COLO668 (cell line): ENCODE data around the gene RNF157.
"Not testable (repeated sequence)": the region's sequence is repeated elsewhere in the genome, so short reads cannot be mapped to it uniquely, and the experiment has no call there.

ENCODE experiments used
- DNase-seq: peaks from one replicate; lab custom pipeline; 2025; ENCODE audit not compliant: unreplicated experiment; lab: John Stamatoyannopoulos, UW

Gene RNF157

GRCh38 chr17:76235883-76236282, 4.4 kb downstream of the RNF157 start:
- no peak for DNase-seq

DNA sequence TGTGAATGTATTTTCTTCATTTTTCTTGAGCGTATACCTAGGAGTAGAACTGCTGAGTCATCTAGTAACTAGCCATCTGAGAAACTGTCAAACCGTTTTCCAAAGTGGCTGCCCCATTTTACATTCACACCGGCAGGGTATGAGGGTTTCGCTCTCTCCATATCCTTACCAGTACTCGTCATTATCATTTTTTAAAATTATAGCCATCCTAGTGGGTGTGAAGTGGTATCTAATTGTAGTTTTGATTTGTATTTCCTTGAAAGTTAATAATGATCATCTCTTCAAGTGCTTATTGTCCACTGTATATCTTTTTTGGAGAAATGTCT, 6.0 kb downstream of the RNF157 start:
- no peak for DNase-seq

GRCh38 chr17:76233588-76234353, 6.5 kb downstream of the RNF157 start:
- no peak for DNase-seq

- no peak for DNase-seq
Measured at GRCh38 chr17:76232342-76232741, 8.0 kb downstream of the RNF157 start.

DNA sequence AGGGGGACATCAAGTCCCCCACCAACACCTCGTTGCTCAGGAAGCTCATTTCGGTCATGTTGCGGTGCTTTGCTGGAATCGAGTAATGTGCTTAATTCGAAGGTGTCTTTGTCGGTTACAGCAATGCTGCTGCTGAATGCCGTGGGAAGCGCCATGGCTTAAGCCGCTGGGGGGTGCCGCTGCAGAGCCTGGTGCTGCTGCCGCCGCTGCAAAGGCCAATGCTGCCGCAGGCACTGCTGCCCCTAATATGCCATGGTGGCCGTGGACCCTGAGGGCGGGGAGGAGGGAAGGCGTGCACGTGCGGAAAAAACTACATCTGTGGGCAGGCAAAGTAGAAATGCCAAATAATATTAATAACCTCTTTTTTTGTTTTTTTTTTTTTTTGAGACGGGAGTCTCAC, 13.5 kb downstream of the RNF157 start:
- DNase-seq, result not testable (repeated sequence)

- not testable (repeated sequence) for DNase-seq
Measured at GRCh38 chr17:76225373-76226086, 14.8 kb downstream of the RNF157 start.

DNA sequence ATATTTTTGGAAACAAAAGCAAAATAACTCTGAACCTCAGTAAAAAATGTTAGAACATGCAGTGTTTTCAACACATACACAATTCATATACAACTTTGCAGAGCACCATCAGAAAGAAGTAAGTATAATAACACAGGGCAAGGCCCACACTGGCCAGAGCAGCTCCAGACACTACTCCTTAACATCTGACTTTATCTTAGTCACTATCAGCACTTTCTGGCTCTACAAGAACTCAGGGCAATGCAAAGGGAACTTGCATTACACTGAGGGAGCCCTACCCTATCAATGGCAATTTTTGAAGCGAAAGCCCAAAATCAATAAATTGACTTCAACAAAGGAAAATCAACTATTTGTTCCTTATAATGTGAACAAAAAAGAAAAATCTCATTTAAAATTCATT, 16.5 kb downstream of the RNF157 start:
- DNase-seq, result no peak

DNA sequence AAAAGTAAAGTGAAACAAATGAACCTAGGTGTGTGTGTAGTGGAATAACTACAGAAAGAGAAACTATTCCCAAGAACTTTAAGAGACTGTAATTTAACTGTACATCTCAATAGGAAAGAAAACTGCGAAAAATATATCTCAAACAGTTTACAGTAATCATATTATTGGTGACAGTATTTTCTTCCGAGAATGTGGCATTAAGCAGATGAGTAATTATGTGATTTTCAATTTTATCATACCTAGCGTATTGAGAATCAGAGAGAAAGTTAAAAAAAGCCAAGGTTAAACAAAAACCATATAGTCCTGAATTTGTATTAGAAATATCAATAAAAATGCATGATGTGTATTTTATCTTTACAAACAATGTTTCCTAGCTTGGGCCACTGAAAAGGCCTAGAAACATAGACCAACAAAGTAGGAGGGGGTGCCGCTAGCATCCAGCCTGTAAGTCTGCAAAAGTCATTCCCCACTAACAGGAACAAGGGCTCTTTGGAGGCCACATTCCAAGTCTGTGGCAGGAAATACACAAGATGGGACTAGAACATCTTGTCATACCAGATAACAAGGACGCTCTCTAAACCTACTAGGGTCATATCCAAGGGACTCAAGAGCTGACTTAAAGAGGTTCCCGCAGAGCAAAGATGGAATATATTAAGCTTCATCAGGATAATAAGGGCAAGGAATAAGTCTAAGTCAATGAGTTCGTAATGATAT, 20.5 kb downstream of the RNF157 start:
- no peak for DNase-seq

DNA sequence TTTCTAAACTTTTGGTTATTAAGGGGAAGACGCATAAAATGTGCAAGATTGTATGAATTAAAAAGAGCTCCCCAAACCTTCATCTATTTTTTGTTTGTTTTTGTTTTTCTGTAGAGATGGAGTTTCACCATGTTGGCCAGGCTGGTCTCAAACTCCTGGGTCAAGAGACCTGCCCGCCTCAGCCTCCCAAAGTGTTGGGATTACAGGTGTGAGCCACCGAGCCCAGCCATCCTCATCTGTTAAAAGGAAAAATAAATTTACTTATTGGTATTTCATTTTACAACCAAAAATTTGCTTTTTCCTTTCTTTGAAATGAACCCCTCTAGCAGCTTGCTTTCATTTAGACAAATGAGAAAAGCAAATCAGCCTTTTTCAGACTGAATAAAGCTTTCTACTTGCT, 23.2 kb downstream of the RNF157 start:
- no peak for DNase-seq

DNA sequence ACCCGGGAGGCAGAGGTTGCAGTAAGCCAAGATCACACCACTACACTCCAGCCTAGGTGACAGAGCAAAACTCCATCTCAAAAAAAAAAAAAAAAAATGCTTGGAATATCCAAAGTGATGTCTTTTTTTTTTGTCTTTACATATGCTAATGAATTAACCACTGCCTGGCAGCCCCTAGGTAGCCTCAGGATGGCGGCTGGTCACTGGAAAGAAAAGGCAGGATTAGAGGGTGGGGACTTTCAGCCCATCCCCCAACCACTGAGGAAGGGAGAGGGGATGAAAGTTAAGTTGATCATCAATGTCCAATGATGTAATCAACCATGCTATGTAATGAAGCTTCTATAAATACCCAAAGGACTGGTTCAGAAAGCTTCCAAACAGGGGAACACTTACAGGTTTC, 26.8 kb downstream of the RNF157 start:
- no peak for DNase-seq

GRCh38 chr17:76208120-76208519, 32.2 kb downstream of the RNF157 start:
- DNase-seq, result peak; percentile 4

DNA sequence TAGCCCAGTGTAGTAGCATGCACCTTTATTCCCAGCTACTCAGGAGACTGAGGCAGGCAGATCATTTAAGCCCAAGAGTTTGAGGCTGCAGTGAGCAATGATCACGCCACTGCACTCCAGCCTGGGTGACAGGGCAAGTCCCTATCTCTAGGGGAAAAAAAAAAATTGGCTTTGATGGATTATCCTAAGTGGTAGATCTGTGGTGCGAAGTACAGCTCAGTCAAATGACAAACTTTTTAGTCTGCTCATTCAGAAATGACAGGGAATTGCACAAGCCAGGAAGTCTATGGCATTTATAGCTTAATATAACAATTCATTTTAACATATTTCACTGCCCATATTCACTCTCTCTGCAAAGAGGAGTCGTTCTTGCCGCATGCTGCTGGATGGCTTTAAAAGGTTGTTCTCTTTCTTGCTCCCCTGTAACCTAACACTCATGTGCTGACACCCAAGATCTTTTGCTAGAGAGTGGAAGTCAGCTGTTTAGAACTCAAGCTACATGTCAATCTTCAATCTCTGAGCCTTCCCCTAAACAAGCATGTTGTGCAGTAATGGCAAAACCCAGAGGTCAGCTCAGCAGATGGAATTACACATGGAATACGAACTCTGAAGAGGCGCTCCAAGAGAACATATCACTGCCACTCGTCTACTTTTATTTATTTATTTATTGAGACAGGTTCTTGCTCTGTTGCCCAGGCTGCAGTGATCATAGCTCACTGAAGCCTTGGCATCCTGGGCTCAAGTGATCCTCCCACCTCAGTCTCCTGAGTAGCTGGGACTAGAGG, 32.8 kb downstream of the RNF157 start:
- no peak for DNase-seq

DNA sequence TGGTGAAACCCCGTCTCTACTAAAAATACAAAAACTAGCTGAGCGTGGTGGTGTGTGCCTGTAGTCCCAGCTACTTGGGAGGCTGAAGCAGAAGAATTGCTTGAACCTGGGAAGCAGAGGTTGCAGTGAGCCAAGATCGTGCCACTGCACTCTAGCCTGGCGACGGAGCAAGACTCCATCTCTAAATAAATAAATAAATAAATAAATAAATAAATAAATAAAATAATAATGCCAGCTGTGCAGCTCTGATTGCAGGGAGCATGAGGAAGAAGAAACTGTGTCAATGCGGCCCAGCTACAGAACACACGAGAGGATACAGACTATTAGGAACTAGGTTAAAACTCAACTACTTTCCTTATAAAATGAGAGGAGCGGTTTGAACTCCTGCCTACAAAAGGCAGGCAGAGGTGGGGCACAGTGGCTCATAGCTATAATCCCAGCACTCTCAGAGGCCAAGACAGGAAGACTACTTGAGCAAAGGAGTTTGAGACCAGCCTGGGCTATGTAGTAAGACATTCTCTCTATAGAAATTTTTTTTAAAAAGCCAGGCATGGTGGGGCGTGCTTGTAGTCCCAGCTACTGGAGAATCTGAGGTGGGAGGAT, 34.6 kb downstream of the RNF157 start:
- DNase-seq, result not testable (repeated sequence)

DNA sequence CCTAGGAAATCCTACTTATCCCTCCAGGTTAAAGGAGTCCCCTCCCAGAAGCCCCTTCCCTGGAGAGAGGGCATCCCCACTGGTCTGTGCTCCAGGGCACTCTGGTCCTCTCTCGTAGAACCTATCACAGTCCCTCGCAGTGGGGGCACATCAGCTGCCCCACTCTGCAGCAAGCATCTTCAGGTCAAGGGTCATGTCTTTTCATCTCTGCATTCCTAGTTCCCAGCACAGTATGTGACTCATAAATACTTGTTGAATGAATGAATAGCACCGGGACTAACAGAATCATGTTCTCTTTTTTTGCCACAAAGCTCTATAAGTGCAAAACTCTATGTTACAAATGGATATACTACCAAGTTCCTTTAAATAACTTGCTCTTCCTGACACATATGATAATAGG, 36.0 kb downstream of the RNF157 start:
- DNase-seq, result no peak

- no peak for DNase-seq
Measured at GRCh38 chr17:76200354-76200753, 39.9 kb downstream of the RNF157 start.

GRCh38 chr17:76199469-76199868, 40.8 kb downstream of the RNF157 start:
- DNase-seq, result no peak

GRCh38 chr17:76198702-76199101, 41.6 kb downstream of the RNF157 start:
- no peak for DNase-seq

DNA sequence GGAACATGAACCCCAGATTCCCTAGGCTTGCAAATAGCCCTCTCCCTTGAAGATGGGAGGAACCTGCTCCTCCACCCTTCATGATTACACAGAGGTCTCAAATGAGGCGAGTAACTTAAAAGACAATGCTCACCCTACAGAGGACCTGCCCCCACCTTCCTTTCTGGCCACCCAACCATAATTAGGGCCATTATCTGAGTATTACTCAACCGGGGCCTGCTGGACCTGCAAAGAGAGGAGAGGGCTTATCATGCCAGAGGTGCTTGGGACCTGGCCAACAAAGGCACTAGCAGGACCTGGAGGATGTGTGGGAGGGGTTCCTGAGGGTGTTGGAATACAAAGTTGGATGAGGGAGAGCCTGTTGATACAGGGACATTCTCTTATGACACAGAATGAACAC, 42.4 kb downstream of the RNF157 start:
- no peak for DNase-seq

- DNase-seq, result no peak
Measured at GRCh38 chr17:76196675-76197074, 43.6 kb downstream of the RNF157 start.

DNA sequence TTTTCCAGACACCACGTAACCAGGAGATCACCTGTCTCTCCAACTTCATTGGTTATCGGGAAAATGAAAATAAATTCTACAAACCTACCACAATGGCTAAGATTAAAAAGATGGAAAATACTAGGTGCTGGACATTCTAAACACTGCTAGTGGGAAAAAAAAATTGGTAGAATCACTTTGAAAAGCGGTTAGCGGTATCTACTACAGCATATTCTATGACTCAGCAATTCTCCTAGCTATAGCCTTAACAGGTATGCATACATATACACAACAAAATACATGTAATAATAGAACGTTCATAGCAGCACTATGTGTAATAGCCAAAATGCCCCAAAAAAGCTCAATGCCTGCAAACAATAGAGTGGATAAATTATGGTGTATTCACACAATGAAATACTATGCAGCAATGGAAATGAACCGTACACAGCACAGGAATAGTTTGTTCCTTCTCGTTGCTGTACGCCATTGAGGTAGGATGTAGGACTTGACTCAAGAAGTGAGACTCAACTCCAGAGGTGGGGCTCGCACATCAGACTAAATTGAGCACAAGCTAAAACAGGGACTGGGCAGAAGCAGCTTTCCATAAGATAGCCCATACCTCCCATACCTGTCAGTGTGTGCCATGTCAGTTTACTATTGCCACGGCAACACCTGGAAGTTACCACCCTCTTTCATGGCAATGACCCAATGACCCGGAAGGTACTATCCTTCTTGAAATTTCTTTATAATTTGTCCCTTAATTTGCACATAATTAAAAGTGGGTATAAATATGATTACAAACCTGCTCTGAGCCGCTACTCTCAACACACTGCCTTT, 44.8 kb downstream of the RNF157 start:
- no peak for DNase-seq
